Measurements from ENCODE around the gene SH3BGRL2.

DNA sequence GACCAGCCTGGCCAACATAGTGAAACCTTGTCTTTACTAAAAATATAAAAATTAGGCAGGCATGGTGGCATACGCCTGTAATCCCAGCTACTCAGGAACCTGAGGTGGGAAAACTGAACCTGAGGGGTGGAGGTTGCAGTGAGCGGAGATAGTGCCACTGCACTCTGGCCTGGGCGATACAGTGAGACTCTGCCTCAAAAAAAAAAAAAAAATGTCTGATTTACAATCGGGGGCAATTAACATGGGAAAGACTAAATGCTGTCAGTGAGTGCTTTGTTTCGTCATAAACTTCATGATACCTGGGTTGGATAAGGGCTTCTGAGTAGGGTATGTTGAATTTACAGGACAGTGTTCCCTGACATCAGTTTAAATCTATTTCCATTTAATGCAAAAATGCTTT lies 8.0 kb upstream of the SH3BGRL2 start:
- TF ChIP-seq, protein P1, sequence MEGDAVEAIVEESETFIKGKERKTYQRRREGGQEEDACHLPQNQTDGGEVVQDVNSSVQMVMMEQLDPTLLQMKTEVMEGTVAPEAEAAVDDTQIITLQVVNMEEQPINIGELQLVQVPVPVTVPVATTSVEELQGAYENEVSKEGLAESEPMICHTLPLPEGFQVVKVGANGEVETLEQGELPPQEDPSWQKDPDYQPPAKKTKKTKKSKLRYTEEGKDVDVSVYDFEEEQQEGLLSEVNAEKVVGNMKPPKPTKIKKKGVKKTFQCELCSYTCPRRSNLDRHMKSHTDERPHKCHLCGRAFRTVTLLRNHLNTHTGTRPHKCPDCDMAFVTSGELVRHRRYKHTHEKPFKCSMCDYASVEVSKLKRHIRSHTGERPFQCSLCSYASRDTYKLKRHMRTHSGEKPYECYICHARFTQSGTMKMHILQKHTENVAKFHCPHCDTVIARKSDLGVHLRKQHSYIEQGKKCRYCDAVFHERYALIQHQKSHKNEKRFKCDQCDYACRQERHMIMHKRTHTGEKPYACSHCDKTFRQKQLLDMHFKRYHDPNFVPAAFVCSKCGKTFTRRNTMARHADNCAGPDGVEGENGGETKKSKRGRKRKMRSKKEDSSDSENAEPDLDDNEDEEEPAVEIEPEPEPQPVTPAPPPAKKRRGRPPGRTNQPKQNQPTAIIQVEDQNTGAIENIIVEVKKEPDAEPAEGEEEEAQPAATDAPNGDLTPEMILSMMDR (IDR thresholded peaks at IDR 0.05), result no peak
- TF ChIP-seq POLR2A (IDR thresholded peaks at IDR 0.05), result no peak
